Measurements from ENCODE around the gene MPC2.

DNA sequence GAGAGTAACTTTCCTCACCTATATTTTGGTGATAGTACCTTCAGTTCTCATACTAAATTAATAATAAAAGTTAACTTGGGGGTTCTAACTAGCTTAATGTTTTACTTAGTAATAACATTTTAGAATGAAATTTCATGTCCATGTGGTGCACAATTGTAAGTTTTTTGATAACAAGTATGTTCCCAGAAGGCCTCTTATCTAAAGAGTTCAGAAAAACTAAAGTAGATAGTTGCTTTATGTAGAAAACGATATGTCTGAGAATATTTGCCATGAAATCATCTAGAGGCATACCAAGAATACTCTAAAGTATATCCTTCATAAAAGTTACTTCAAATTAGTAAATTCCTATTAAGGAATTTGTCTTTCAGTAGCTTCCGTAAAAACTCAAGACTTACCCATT, 12.8 kb downstream of the MPC2 start:
- no peak for TF ChIP-seq LEF1 (IDR thresholded peaks at IDR 0.05; ENCODE audit: borderline replicate concordance)
- no peak for TF ChIP-seq L3MBTL2 (conservative IDR thresholded peaks at IDR 0.05)
- TF ChIP-seq FOXM1 (IDR thresholded peaks at IDR 0.05; ENCODE audit: borderline replicate concordance), result no peak
- no peak for TF ChIP-seq CTBP1 (IDR thresholded peaks at IDR 0.05; ENCODE audit: borderline replicate concordance)
- no peak for TF ChIP-seq TARDBP (IDR thresholded peaks at IDR 0.05)
- TF ChIP-seq SUZ12 (IDR thresholded peaks at IDR 0.05), result no peak
- no peak for TF ChIP-seq FOXA1 (IDR thresholded peaks at IDR 0.05)
- TF ChIP-seq ELF4 (IDR thresholded peaks at IDR 0.05), result no peak
- no peak for TF ChIP-seq NFRKB (IDR thresholded peaks at IDR 0.05)
